Loucy (cell line): Measurements from ENCODE around the gene TEX2.

Experiments
- H2AFZ ChIP-seq: fragments of 200-600 bp; sonication (generic); 2 replicates; pipeline ENCODE4 v1.6.0; 2016; ENCODE audit warnings: antibody characterized with exemption, mild to moderate bottlenecking, low read length, moderate library complexity
- H3F3A ChIP-seq: fragments of 200-600 bp; 2 replicates; pipeline ENCODE4 v1.6.0; 2016; ENCODE audit warnings: antibody characterized with exemption, low read depth, mild to moderate bottlenecking
- H3K27me3 ChIP-seq: fragments of 200-600 bp; sonication (generic); 2 replicates; pipeline ENCODE4 v1.6.1; 2014; ENCODE audit warnings: low read length, mild to moderate bottlenecking; ENCODE audit not compliant: insufficient read depth, poor library complexity, severe bottlenecking
- H3K36me3 ChIP-seq: fragments of 200-600 bp; sonication (generic); 2 replicates; pipeline ENCODE4 v1.6.1; 2016; ENCODE audit warnings: low read length; ENCODE audit not compliant: insufficient read depth
- H3K4me1 ChIP-seq: fragments of 200-600 bp; sonication (generic); 2 replicates; pipeline ENCODE4 v1.5.1; 2014; ENCODE audit warnings: low read length, mild to moderate bottlenecking; ENCODE audit not compliant: insufficient read depth, poor library complexity, severe bottlenecking
- H3K4me2 ChIP-seq: fragments of 200-600 bp; sonication (generic); 2 replicates; pipeline ENCODE4 v1.6.0; 2014; ENCODE audit warnings: antibody characterized with exemption, low read length, low read depth, mild to moderate bottlenecking; ENCODE audit not compliant: poor library complexity, severe bottlenecking
- H3K4me3 ChIP-seq: fragments of 200-600 bp; sonication (generic); 2 replicates; pipeline ENCODE4 v1.5.1; 2014; ENCODE audit warnings: low read length, mild to moderate bottlenecking, mixed read lengths; ENCODE audit not compliant: poor library complexity, severe bottlenecking
- H3K79me2 ChIP-seq: fragments of 200-600 bp; sonication (generic); 2 replicates; pipeline ENCODE4 v1.6.1; 2014; ENCODE audit warnings: low read length; ENCODE audit not compliant: insufficient read depth
- H3K9ac ChIP-seq: fragments of 200-600 bp; sonication (generic); 2 replicates; pipeline ENCODE4 v1.6.0; 2014; ENCODE audit warnings: mild to moderate bottlenecking, low read depth, low read length, moderate library complexity; ENCODE audit not compliant: poor library complexity, severe bottlenecking
- H3K9me2 ChIP-seq: fragments of 200-600 bp; sonication (generic); replicated peaks from 2 replicates; pipeline ENCODE4 v1.6.1; 2016; ENCODE audit warnings: low read depth, low read length, mixed read lengths
- H3K9me3 ChIP-seq: fragments of 200-600 bp; sonication (generic); 2 replicates; pipeline ENCODE4 v1.6.1; 2014; ENCODE audit warnings: mild to moderate bottlenecking, antibody characterized with exemption, low read length, low read depth; ENCODE audit not compliant: insufficient read depth
- H4K20me1 ChIP-seq: fragments of 200-600 bp; sonication (generic); 2 replicates; pipeline ENCODE4 v1.6.0; 2014; ENCODE audit warnings: antibody characterized with exemption, low read length, mild to moderate bottlenecking; ENCODE audit not compliant: insufficient read depth, poor library complexity, severe bottlenecking
- CTCF ChIP-seq: fragments of 200-600 bp; sonication (generic); conservative IDR thresholded peaks from 2 replicates; pipeline ENCODE4 v1.5.1; 2014; ENCODE audit warnings: mild to moderate bottlenecking, antibody characterized with exemption, low read length
- EZH2phosphoT487 ChIP-seq: fragments of 200-600 bp; IDR thresholded peaks from 2 replicates; pipeline ENCODE4 v1.6.1; 2018; ENCODE audit warnings: antibody characterized with exemption, mild to moderate bottlenecking, moderate library complexity, borderline replicate concordance

TEX2 gene

GRCh38 chr17:64226132-64226531 lies 36.9 kb downstream of the TEX2 start:
- H4K20me1 ChIP-seq = no peaks in the 10 kb centered on the region
- TF ChIP-seq CTCF (no peak), EZH2phosphoT487 (no peak)
- H3K79me2 ChIP-seq = peaks cover 6% of the 10 kb centered on the region; the same call in 1 of the 2 replicates
- H2AFZ ChIP-seq = no peak overlapping the region
- no peaks in the 10 kb centered on the region for H3K4me1 ChIP-seq
- H3K9me3 ChIP-seq = no peaks in the 10 kb centered on the region
- no peak overlapping the region for H3K4me2 ChIP-seq
- no peak overlapping the region for H3K9ac ChIP-seq
- H3K9me2 ChIP-seq = no peaks in the 10 kb centered on the region
- H3K4me3 ChIP-seq = no peak overlapping the region
- H3K36me3 ChIP-seq = no peaks in the 10 kb centered on the region
- no peaks in the 10 kb centered on the region for H3K27me3 ChIP-seq
- no peaks in the 10 kb centered on the region for H3F3A ChIP-seq

DNA sequence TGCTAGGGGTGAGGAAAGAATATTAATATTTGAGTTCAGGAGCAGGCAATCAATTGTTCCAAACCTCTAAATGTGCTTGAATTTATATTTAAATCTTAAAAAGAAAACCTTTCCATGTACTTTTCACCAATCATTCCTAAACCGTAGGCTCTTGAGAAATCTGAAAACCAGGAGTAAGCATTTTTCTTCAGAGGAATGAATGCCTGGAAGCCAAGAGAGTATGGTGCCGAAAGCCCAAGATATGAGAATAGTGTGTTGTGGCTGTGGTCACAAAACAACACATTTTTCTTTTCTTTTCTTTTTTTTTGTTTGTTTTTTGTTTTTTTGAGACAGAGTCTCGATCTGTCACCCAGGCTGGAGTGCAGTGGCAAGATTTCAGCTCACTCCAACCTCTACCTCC lies 37.6 kb downstream of the TEX2 start:
- Histone ChIP-seq H3K4me2 (no peak overlapping the region), H3K9me2 (no peaks in the 10 kb centered on the region), H3K9ac (no peak overlapping the region), H3K36me3 (no peaks in the 10 kb centered on the region), H3K4me3 (no peak overlapping the region), H3K4me1 (no peaks in the 10 kb centered on the region), H3K27me3 (no peaks in the 10 kb centered on the region), H2AFZ (no peak overlapping the region), H3F3A (no peaks in the 10 kb centered on the region), H3K9me3 (no peaks in the 10 kb centered on the region), H3K79me2 (peaks cover 6% of the 10 kb centered on the region; the same call in 1 of the 2 replicates), H4K20me1 (no peaks in the 10 kb centered on the region)
- TF ChIP-seq EZH2phosphoT487 = no peak
- no peak for TF ChIP-seq CTCF

- H3K36me3 ChIP-seq = no peaks in the 10 kb centered on the region
- H3K9me3 ChIP-seq = no peaks in the 10 kb centered on the region
- H3K4me2 ChIP-seq = no peak overlapping the region
- TF ChIP-seq EZH2phosphoT487 (no peak), CTCF (no peak)
- no peak overlapping the region for H3K4me3 ChIP-seq
- H3K9ac ChIP-seq = no peak overlapping the region
- no peaks in the 10 kb centered on the region for H3K9me2 ChIP-seq
- no peaks in the 10 kb centered on the region for H3K4me1 ChIP-seq
- H3F3A ChIP-seq = no peaks in the 10 kb centered on the region
- H2AFZ ChIP-seq = no peak overlapping the region
- H3K79me2 ChIP-seq = peaks cover 7% of the 10 kb centered on the region; the same call in 1 of the 2 replicates
- H4K20me1 ChIP-seq = no peaks in the 10 kb centered on the region
- no peaks in the 10 kb centered on the region for H3K27me3 ChIP-seq
Measured at GRCh38 chr17:64223931-64224629, 39.0 kb downstream of the TEX2 start.
